DMS114 treated with DMSO at 0.1 percent for 48 hours (cell line): ENCODE measurements around the gene DRD4.

ENCODE experiments used
- DNase-seq: peaks from one replicate; lab custom pipeline; 2025; ENCODE audit not compliant: unreplicated experiment; lab: John Stamatoyannopoulos, UW

DRD4 gene

DNA sequence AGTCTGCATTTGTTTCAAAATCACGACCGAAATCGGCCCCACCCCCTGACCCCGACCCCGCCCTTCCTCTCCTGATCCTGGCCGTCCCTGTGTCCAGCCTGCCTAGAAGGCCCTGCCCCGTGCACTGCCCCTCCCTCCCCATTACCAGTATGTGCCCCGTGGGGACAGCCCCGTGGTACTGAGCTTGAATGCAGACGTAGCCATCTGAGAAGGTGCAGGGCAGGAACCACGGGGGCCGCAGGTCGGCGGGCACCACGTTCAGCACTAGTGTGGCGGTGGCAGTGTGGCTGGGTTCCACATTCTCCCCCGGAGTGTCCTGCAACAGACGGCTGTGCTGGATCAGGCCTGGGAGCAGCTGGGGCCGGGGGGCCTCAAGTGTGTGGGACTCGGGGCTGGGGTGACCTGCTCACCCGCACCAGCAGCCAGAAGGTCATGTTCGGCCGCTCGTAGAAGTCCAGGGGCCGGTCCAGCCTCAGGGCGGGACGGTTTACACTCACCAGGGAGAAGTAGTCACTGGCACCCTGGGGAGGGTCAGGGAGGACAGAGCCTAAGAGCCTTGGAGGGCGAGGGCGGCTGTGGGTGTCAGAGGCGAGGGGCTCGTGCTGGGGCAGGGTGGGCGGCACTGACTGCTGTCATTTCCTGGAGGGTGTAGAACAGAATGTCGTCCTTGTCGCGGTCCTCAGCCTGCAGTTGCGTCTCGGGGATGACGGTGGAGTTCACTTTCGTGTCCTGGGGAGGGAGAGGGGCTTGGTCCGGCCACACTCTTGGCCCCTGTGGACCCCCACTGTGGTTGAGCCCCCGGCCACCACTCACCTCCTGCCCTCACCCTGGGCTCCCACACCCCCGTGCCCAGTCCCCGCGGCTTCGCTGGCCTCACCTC is 15.9 kb upstream of the DRD4 start:
- DNase-seq = no peak

DNA sequence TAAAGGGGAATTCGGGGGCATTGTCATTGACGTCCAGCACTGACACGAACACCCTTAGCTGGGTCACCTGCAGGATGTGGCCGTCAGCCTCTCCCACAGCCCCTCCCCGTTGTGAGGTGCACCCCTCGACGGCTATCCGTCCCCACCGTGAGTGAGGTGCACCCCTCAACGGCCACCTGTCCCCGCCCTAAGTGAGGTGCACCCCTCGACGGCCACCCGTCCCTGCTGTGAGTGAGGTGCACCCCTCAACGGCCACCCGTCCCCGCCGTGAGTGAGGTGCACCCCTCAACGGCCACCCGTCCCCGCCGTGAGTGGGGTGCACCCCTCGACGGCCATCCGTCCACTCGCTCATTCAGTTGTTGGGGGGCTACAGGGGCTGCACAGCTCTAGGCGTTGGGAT is 15.2 kb upstream of the DRD4 start:
- DNase-seq = no peak

DNA sequence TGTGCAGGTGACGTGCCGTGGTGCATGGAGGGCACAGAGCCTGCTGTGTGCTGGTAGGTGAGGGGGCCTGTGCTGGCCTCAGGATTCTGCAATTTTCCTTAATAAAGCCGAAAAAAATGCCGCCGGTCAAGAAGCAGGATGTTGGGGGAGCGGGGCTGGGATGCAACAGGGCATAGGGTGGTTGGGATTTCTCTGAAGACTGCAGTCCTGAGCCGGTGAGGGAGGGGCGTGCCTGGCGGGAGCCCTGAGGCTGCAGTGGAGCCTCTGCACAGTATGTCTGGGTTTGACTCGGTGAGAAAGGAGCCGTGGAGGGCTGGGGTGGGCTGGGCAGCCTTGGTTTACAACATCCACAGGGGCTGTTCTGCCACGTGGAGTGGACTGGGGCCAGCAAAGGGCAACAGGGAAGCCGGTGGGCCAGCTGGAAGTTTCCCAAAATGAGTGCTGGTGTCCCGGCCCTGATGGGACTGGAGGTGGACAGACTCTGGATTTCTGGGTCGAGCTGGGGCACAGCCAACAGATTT is 13.7 kb upstream of the DRD4 start:
- DNase-seq = no peak

GRCh38 chr11:623999-624704 is 12.9 kb upstream of the DRD4 start:
- no peak for DNase-seq

GRCh38 chr11:624705-625635 is 12.1 kb upstream of the DRD4 start, which contains the start of gene CDHR5:
CDHR5 (minus strand) TSS chr11:624955; CDS start chr11:624902, 53 bp downstream.
- DNase-seq = no peak

GRCh38 chr11:625636-626268 is 11.3 kb upstream of the DRD4 start:
- DNase-seq = no peak

GRCh38 chr11:626475-627307 is 10.4 kb upstream of the DRD4 start, which contains the start of gene SCT:
SCT (minus strand) TSS chr11:627181; CDS start chr11:627143, 38 bp downstream.
- DNase-seq = no peak

- no peak for DNase-seq
Measured at GRCh38 chr11:627308-627576, 9.8 kb upstream of the DRD4 start.

DNA sequence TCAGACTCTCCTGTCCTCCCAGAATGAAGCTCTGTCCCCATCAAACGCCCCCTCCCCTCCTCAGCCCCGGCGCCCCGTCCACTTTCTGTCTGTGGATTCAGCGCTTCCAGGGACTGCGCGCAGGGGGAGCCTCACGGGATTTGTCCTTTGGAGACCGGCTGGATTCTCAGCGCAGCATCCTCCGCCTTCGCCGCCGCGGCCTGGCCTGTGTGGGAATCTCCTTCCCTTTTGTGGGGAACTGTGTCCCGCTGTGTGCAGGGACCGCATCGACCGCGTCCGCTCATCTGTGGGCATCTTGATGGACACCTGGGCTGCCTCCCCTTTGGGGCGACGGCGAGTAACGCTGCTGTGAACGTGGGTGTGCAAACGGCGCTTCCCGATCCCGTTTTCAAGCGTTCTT is 9.0 kb upstream of the DRD4 start:
- no peak for DNase-seq

DNA sequence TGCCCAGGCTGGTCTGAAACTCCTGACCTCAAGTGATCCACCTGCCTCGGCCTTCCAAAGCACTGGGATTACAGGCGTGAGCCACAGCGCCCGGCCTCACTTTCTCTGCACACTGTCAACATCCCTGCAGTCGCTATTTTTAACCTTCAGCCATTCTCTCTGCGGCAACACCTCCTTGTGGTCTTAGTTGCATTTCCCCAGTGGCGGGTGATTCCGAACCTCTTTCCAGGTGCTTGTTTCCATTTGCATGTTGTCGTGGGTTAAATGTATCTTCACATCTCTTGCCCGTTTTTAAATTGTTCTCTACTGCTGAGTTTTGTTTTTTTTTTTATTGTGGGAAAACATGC is 7.9 kb upstream of the DRD4 start:
- no peak for DNase-seq

DNA sequence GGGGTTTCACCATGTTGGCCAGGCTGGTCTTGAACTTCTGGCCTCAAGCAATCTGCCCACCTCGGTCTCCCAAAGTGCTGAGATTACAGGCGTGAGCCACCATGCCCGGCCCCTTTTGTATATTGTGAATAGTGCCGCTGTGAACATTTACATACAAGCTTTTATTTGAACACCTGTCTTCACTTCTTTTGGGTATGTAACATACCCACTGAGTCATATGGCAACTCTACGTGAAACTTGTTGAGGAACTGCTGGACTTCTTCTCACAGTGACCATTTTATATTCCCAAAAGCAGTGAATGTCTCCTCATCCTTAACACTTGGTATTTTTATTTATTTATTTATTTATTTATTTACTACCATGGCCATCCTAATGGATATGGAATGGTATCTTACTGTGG is 6.2 kb upstream of the DRD4 start:
- DNase-seq = no peak

DNA sequence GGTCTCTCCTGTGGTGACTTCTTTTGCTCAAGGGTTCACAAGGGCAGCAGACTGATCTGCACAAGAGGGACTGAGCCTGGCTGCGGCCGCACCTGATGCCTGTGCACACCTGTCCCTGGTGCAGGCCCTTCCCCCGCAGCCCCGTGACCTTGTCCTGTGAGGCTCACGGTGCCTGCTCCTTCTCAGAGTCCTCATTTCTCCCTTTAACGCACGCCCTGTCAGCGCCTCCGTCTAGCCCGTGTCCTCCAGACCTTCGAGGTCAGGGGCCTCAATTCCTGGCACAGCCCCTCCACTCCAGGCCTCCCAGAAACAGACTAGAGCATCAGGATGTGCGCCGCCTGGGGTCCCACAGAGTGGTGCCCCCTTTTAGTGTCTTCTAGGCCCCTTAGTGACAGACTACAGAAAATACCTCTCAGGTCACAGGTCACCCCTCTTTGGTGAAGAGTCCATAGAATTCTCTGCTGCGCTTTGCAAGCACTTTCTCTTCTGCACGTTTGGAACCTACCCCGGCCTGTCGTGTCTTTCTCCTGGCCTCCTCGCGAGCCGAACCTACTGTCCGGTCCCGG is 1.0 kb upstream of the DRD4 start:
- no peak for DNase-seq

GRCh38 chr11:637333-637592 is 194 bp downstream of the DRD4 start:
- no peak for DNase-seq

DNA sequence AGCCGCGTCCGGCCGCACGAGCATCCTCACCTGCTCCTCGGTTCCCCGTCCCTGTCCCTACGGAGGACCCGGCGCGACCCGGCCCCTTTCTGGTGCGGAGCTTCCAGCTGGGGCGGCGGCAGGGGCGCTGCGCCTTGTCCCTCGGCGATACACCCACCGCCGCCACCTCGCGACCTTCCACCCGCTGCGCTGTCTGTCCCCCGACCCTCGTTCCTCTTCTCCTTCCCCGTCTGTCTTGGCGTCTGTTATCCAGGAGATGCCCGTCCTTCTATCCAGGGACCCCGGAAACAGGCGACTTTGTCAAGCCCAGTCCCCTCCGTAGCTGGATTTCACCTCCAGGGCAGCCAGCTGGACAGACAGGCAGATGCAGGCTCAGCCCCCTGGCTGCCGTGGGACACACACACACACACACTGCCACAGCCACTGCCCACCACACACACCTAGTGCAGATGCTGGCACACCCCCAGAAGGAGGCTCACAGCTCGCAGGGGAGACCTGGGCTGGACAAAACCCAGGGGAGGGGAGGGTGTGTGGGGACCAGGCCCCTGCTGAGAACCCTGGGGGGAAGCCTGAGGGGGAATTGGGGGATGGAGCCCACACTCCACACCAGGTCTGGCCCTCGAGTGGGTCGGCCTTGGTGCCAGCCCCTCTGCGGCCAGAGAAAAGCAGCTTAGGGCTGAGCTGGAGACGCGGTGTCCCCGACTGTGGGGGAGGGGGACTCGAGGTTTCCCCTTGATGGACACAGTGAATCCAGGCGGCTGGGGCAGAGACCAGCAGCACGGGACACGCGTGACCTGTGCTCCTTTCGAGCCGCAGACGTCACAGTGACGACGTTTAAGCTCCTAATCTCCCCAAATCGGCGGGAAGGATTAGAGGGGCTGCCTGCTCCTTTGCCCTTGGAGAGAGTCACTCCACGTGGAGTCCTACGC is 788 bp downstream of the DRD4 start:
- no peak for DNase-seq

GRCh38 chr11:638631-639331 is 1.7 kb downstream of the DRD4 start:
- no peak for DNase-seq

GRCh38 chr11:639332-639955 is 2.4 kb downstream of the DRD4 start:
- DNase-seq = no peak

DNA sequence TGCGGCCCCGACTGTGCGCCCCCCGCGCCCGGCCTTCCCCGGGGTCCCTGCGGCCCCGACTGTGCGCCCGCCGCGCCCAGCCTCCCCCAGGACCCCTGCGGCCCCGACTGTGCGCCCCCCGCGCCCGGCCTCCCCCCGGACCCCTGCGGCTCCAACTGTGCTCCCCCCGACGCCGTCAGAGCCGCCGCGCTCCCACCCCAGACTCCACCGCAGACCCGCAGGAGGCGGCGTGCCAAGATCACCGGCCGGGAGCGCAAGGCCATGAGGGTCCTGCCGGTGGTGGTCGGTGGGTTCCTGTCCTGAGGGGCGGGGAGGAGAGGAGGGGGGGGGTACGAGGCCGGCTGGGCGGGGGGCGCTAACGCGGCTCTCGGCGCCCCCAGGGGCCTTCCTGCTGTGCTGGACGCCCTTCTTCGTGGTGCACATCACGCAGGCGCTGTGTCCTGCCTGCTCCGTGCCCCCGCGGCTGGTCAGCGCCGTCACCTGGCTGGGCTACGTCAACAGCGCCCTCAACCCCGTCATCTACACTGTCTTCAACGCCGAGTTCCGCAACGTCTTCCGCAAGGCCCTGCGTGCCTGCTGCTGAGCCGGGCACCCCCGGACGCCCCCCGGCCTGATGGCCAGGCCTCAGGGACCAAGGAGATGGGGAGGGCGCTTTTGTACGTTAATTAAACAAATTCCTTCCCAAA is 3.1 kb downstream of the DRD4 start:
- no peak for DNase-seq
